DND-41 (cell line): ENCODE results near the gene TRPM1.

ENCODE experiments used
- ATAC-seq: fragments of 200-7000 bp; cut with Tn5 transposase; 3 replicates; pipeline ENCODE4 v1.9.1; 2021; ENCODE audit warnings: low read depth; ENCODE audit not compliant: insufficient read depth
- DNase-seq: peaks from one replicate; pipeline ENCODE4 v3.0.0-alpha.2; 2020
- H2AFZ ChIP-seq: 2 replicates; pipeline ENCODE4 v1.6.0; 2012; ENCODE audit warnings: low read depth, low read length
- H3K27ac ChIP-seq: 2 replicates; pipeline ENCODE4 v1.5.1; 2012; ENCODE audit warnings: low read length, inconsistent platforms
- H3K27me3 ChIP-seq: fragments of 200-600 bp; sonication (generic); 2 replicates; pipeline ENCODE4 v1.6.0; 2012; ENCODE audit warnings: low read length, mild to moderate bottlenecking, inconsistent platforms; ENCODE audit not compliant: insufficient read depth, poor library complexity
- H3K36me3 ChIP-seq: 2 replicates; pipeline ENCODE4 v1.5.1; 2012; ENCODE audit warnings: low read length, inconsistent platforms; ENCODE audit not compliant: insufficient read depth
- H3K4me1 ChIP-seq: 2 replicates; pipeline ENCODE4 v1.5.1; 2012; ENCODE audit warnings: mild to moderate bottlenecking, low read length; ENCODE audit not compliant: insufficient read depth
- H3K4me2 ChIP-seq: 2 replicates; pipeline ENCODE4 v1.6.0; 2012; ENCODE audit warnings: mild to moderate bottlenecking, moderate library complexity, low read length, inconsistent platforms; ENCODE audit not compliant: insufficient read depth
- H3K4me3 ChIP-seq, 2 experiments: fragments of 200-600 bp in 1 of 2; shearing (Covaris generic) in 1 of 2; 2 replicates each; pipeline ENCODE4 v1.5.1; 2012 to 2016; ENCODE audit warnings: inconsistent platforms in 2 of 2, low read length in 2 of 2, mild to moderate bottlenecking in 2 of 2, low read depth in 1 of 2, moderate library complexity in 1 of 2
- H3K79me2 ChIP-seq: 2 replicates; pipeline ENCODE4 v1.6.0; 2012; ENCODE audit warnings: low read length, inconsistent platforms; ENCODE audit not compliant: insufficient read depth
- H3K9ac ChIP-seq: 2 replicates; pipeline ENCODE4 v1.6.0; 2012; ENCODE audit warnings: low read depth, mild to moderate bottlenecking, inconsistent platforms, low read length, moderate library complexity
- H3K9me3 ChIP-seq: 2 replicates; pipeline ENCODE4 v1.5.1; 2012; ENCODE audit warnings: low read length, moderate library complexity, mild to moderate bottlenecking, inconsistent platforms; ENCODE audit not compliant: insufficient read depth, severe bottlenecking
- H4K20me1 ChIP-seq: 2 replicates; pipeline ENCODE4 v1.6.0; 2012; ENCODE audit warnings: low read length; ENCODE audit not compliant: insufficient read depth
- EZH2 ChIP-seq: IDR thresholded peaks from 3 replicates; pipeline ENCODE4 v1.6.1; 2012; ENCODE audit warnings: borderline replicate concordance, low read depth, mild to moderate bottlenecking, moderate library complexity, low read length, inconsistent platforms; ENCODE audit not compliant: severe bottlenecking
- TF ChIP-seq, protein P1 (sequence below): IDR thresholded peaks from 2 replicates; pipeline ENCODE4 v1.5.1; 2012; ENCODE audit warnings: borderline replicate concordance, low read length, moderate library complexity, mild to moderate bottlenecking; ENCODE audit not compliant: poor library complexity, severe bottlenecking; ENCODE audit errors: extremely low read depth

The TRPM1 gene

DNA sequence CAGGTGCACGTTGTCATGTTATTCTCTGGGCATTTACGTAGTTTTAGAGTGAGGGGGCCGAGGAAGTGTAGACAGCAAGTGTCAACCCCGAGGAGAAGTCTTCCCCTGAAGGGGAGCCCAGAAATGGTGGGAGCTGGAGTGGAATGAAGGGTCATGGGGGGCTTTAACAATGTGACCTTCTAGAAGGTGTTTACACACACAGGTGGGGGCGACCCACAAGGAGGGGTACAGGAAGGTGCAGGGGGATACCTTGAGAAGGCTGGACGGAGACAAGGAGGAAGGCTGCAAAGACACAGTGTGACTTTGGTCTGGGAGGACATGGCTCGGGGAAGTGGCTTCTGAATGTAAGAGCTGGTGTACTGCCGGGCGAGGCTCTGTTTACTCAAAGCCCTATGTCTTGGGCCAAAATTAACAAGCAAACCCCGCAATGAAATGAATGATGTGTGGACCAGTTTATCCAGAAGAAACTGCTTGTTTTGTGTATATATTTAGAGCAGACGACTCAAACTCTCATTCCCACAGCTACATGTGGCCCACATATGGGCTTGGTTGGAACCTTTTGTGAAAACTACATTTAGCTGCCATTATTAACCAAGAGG, 18.7 kb downstream of the TRPM1 start:
- no peaks in the 10 kb centered on the region for H3K36me3 ChIP-seq
- no peaks in the 10 kb centered on the region for H4K20me1 ChIP-seq
- no peak overlapping the region for H2AFZ ChIP-seq
- no peak for ATAC-seq
- H3K79me2 ChIP-seq, result no peaks in the 10 kb centered on the region
- no peak overlapping the region for H3K4me2 ChIP-seq
- H3K27me3 ChIP-seq, result no peaks in the 10 kb centered on the region
- no peak overlapping the region for H3K4me3 ChIP-seq
- DNase-seq, result no peak
- H3K9ac ChIP-seq, result no peak overlapping the region
- H3K4me1 ChIP-seq, result peaks cover 6% of the 10 kb centered on the region; the same call in 1 of the 2 replicates
- no peaks in the 10 kb centered on the region for H3K9me3 ChIP-seq
- TF ChIP-seq, protein P1, sequence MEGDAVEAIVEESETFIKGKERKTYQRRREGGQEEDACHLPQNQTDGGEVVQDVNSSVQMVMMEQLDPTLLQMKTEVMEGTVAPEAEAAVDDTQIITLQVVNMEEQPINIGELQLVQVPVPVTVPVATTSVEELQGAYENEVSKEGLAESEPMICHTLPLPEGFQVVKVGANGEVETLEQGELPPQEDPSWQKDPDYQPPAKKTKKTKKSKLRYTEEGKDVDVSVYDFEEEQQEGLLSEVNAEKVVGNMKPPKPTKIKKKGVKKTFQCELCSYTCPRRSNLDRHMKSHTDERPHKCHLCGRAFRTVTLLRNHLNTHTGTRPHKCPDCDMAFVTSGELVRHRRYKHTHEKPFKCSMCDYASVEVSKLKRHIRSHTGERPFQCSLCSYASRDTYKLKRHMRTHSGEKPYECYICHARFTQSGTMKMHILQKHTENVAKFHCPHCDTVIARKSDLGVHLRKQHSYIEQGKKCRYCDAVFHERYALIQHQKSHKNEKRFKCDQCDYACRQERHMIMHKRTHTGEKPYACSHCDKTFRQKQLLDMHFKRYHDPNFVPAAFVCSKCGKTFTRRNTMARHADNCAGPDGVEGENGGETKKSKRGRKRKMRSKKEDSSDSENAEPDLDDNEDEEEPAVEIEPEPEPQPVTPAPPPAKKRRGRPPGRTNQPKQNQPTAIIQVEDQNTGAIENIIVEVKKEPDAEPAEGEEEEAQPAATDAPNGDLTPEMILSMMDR, result no peak
- TF ChIP-seq EZH2, result no peak
- no peak overlapping the region for H3K27ac ChIP-seq

DNA sequence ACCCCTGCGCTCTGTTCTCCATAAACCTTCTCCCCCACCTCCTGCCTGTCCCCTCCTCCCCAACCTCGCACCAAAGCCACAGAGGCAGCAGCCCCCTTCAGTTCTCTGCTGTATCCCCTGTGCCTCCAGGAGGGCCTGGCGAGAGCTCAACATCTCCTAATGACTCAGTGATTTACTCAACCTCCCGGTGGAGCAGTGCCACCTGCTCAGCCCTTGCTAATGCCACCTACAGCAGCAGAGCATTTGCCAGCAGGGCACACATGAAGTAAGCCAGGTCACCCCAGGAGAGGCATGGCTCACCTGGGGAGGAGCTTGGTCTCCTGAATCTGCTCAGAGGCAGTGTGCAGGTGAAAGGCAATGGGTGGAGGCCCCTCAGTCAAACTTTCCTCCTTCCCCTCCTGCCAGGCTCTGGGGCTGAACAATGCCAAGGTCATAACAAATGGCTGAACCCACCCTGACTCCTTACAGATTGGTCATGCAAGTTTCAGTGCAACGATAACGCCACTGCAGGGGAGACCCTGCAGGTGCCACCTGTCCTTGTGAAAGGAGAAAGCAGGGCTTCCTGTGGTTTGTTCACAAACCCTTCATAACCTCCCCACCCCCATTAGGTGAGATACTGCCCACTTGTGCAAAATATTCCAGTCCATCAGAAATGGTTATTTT, 19.8 kb downstream of the TRPM1 start:
- Histone ChIP-seq H4K20me1 (no peaks in the 10 kb centered on the region), H3K4me2 (no peak overlapping the region), H2AFZ (no peak overlapping the region), H3K79me2 (no peaks in the 10 kb centered on the region), H3K4me3 (no peak overlapping the region), H3K27ac (no peak overlapping the region), H3K4me1 (peaks cover 6% of the 10 kb centered on the region; the same call in 1 of the 2 replicates), H3K27me3 (no peaks in the 10 kb centered on the region), H3K36me3 (no peaks in the 10 kb centered on the region), H3K9me3 (no peaks in the 10 kb centered on the region), H3K9ac (no peak overlapping the region)
- no peak for ATAC-seq
- no peak for TF ChIP-seq EZH2
- TF ChIP-seq, protein P1, result no peak
- DNase-seq, result no peak

DNA sequence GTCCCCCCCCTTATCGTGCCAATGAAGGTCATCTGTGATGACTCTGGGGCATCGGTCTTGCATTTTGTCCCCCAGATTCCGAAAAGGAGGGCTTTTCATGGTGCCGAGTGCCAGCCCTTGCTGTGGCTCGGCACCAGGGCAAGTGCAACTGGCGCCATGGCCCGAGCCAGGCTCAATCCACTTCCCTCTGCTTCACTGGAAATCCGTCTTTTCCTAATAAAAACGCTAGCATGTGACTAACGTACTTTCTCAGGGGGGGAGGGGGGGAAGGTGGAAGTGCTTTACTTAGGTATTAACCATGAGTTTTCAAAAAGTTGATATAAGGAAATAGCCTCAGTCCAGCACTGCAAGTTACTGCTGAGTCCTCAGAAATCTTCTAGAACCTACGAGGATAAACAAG, 20.5 kb downstream of the TRPM1 start:
- Histone ChIP-seq H3K79me2 (no peaks in the 10 kb centered on the region), H4K20me1 (no peaks in the 10 kb centered on the region), H3K4me1 (peaks cover 6% of the 10 kb centered on the region; the same call in 1 of the 2 replicates), H3K4me3 (no peak overlapping the region), H3K4me2 (no peak overlapping the region), H3K27me3 (no peaks in the 10 kb centered on the region), H3K27ac (no peak overlapping the region), H3K9me3 (no peaks in the 10 kb centered on the region), H3K36me3 (no peaks in the 10 kb centered on the region), H2AFZ (no peak overlapping the region), H3K9ac (no peak overlapping the region)
- TF ChIP-seq, protein P1, result no peak
- no peak for TF ChIP-seq EZH2
- no peak for ATAC-seq
- DNase-seq, result no peak
